ENCODE results near the gene FRMPD4. TPM values are rescaled to one million over a fixed set of nuclear protein-coding genes. Genes with fewer than 3 reads are reported as not detected.

Gene FRMPD4
- total RNA-seq, 4 donors from 2014 or later, result under 0.01 to 0.39 (median 0.30) TPM; not detected in 1

DNA sequence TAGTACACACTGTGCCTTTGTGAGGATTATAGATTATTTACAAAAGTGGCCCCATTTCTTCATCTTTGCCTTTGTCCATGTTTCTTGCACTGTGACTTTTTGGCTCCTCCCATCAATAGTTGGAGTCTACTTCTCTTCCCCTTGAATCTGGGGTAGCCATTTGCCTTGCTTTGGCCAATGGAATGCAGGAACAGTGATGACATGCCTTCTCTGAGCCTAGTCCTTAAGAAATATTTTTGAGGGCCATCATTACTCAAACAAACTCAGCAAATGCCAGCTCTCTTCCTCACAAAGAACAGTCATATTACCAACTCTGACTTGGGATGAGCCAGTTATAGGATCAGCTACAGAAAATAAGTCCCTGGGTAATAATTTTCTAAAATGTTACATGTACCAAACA lies 189.6 kb downstream of the FRMPD4 start:
- H3K27me3 ChIP-seq, result no peaks in the 10 kb centered on the region
- TF ChIP-seq, protein P1, sequence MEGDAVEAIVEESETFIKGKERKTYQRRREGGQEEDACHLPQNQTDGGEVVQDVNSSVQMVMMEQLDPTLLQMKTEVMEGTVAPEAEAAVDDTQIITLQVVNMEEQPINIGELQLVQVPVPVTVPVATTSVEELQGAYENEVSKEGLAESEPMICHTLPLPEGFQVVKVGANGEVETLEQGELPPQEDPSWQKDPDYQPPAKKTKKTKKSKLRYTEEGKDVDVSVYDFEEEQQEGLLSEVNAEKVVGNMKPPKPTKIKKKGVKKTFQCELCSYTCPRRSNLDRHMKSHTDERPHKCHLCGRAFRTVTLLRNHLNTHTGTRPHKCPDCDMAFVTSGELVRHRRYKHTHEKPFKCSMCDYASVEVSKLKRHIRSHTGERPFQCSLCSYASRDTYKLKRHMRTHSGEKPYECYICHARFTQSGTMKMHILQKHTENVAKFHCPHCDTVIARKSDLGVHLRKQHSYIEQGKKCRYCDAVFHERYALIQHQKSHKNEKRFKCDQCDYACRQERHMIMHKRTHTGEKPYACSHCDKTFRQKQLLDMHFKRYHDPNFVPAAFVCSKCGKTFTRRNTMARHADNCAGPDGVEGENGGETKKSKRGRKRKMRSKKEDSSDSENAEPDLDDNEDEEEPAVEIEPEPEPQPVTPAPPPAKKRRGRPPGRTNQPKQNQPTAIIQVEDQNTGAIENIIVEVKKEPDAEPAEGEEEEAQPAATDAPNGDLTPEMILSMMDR (IDR thresholded peaks at IDR 0.05), result no peak
- TF ChIP-seq POLR2A (IDR thresholded peaks at IDR 0.05), result no peak
- TF ChIP-seq EP300 (IDR thresholded peaks at IDR 0.05), result no peak
- no peak for DNase-seq (ENCODE audit: low spot score in 2 of 2)
- H3K36me3 ChIP-seq, result no peaks in the 10 kb centered on the region
- H3K4me3 ChIP-seq, result no peak overlapping the region
- no peak overlapping the region for H3K27ac ChIP-seq
- no peaks in the 10 kb centered on the region for H3K9me3 ChIP-seq
- H3K4me1 ChIP-seq, result no peaks in the 10 kb centered on the region

DNA sequence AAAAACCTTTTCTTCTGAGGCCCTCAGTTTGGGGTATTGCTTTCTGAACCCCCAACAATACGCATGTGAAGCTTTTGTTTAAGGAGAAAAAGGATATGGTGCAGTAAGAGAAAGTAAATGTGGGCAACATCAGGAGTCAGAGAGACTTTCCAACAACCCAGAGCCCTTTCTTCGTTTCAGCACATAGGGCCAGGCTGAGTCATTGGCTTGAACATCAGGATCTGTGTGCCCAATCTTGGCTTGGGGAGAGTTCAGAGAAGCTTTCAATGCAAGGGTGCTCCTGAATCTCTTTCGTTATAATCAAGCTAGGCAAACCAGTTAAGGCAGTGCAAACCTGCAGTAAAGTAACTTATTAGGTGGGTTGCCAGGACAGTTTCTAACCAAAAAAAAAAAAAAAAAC lies 191.2 kb downstream of the FRMPD4 start:
- no peaks in the 10 kb centered on the region for H3K9me3 ChIP-seq
- TF ChIP-seq POLR2A (IDR thresholded peaks at IDR 0.05) (no peak), EP300 (IDR thresholded peaks at IDR 0.05) (no peak)
- TF ChIP-seq, protein P1 (IDR thresholded peaks at IDR 0.05), result no peak
- no peaks in the 10 kb centered on the region for H3K4me1 ChIP-seq
- H3K36me3 ChIP-seq, result no peaks in the 10 kb centered on the region
- no peak for DNase-seq (ENCODE audit: low spot score in 2 of 2)
- H3K27me3 ChIP-seq, result no peaks in the 10 kb centered on the region
- no peak overlapping the region for H3K4me3 ChIP-seq
- H3K27ac ChIP-seq, result no peak overlapping the region
- WGBS, 2 donors, result 61 to 70% methylated on average over 3 of the region's 3 CpGs

DNA sequence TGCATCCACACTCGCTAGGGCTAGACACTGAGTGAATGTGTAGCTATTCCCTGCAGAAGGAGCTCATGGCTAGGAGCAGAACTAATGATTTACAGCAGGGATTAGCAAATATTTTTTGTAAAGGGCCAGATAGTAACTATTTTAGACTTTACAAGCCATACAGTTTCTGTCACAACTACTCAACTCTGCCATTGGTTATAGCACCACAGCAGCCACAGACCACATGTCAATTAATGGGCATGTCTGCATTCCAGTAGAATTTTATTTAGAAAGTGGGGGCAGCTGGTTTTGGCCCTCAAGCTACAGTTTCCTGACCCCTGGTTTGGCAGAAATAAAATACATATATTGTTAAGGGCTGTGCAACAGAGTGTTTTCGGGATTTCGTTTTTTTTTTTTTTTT lies 192.6 kb downstream of the FRMPD4 start:
- Histone ChIP-seq H3K4me1 (no peaks in the 10 kb centered on the region), H3K4me3 (no peak overlapping the region), H3K36me3 (no peaks in the 10 kb centered on the region), H3K27me3 (no peaks in the 10 kb centered on the region), H3K9me3 (no peaks in the 10 kb centered on the region), H3K27ac (no peak overlapping the region)
- TF ChIP-seq EP300 (IDR thresholded peaks at IDR 0.05), result no peak
- TF ChIP-seq POLR2A (IDR thresholded peaks at IDR 0.05), result no peak
- TF ChIP-seq, protein P1 (IDR thresholded peaks at IDR 0.05), result no peak
- no peak for DNase-seq (ENCODE audit: low spot score in 2 of 2)
- 65 to 67% methylated on average over 3 of the region's 3 CpGs for WGBS, 2 donors

DNA sequence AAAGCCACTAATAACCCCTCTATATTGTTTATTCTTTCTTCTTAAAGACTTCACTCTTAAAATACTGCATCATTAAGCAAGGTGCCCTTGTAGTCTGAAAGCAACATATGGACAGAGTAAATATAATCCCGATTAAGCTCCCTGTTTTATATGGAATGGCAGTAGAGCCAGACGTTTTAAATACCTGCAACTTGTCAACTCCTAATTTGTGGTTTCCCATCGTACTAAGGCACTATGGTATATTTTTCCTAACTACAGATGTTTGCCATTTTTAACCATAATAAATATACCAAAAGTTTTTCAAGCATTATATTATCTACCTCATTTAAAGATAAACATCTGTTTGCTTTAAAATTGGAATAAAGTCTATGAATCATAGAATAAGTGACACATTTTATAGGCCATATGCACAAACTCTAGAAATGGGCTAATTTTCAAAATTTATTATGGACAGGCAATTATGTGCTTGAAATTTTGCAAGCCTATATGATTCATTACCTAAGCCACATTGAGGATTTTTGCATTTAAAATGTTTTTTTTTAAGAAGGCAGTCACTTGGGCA lies 194.6 kb downstream of the FRMPD4 start:
- no peaks in the 10 kb centered on the region for H3K27me3 ChIP-seq

DNA sequence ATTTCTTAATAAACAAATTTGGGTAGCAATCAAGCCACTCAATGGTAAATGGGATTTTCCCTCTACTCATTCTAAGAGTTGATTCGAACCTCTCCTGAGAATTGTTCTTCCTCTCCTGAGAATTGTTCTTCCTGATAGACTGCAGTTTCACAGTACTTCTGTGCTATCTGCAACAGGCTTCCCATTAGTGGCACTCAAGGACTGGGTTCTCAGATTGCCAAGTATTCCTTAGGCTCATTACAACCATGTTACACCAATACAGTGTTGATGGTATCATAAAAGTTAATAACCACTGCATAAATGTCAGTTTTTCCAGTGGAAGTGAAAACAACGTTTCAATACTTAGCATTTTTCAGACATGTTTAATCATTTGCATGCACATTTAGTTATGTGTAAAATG lies 201.6 kb downstream of the FRMPD4 start:
- DNase-seq (ENCODE audit: low spot score in 2 of 2), result no peak
- Histone ChIP-seq H3K4me1 (no peaks in the 10 kb centered on the region), H3K27ac (no peak overlapping the region), H3K9me3 (no peaks in the 10 kb centered on the region), H3K27me3 (no peaks in the 10 kb centered on the region), H3K36me3 (no peaks in the 10 kb centered on the region), H3K4me3 (no peak overlapping the region)
- 68 to 70% methylated on average over 2 of the region's 2 CpGs for WGBS, 2 donors
- TF ChIP-seq POLR2A (IDR thresholded peaks at IDR 0.05) (no peak), EP300 (IDR thresholded peaks at IDR 0.05) (no peak)
- TF ChIP-seq, protein P1 (IDR thresholded peaks at IDR 0.05), result no peak

More for the DNA sequence above, 194.6 kb downstream of the FRMPD4 start:
- Histone ChIP-seq H3K9me3 (no peaks in the 10 kb centered on the region), H3K4me3 (no peak overlapping the region), H3K27ac (no peak overlapping the region), H3K4me1 (no peaks in the 10 kb centered on the region), H3K36me3 (no peaks in the 10 kb centered on the region)
- no peak for DNase-seq (ENCODE audit: low spot score in 2 of 2)
- WGBS, 2 donors, result 56 to 76% methylated on average over 3 of the region's 3 CpGs
- no peak for TF ChIP-seq POLR2A (IDR thresholded peaks at IDR 0.05)
- TF ChIP-seq, protein P1 (IDR thresholded peaks at IDR 0.05), result no peak
- no peak for TF ChIP-seq EP300 (IDR thresholded peaks at IDR 0.05)

Measured in tibial nerve (tissue), 4 donors.